Ecto neural progenitor cell (in vitro differentiated cells): Measurements from ENCODE around the gene ZFAND3.
"Not testable (repeated sequence)": the region's sequence is repeated elsewhere in the genome, so short reads cannot be mapped to it uniquely, and the experiment has no call there.

Experiments used
- DNase-seq: peaks from one replicate; pipeline ENCODE4 v3.0.0-alpha.2; 2018; ENCODE audit warnings: low spot score

The ZFAND3 gene

DNA sequence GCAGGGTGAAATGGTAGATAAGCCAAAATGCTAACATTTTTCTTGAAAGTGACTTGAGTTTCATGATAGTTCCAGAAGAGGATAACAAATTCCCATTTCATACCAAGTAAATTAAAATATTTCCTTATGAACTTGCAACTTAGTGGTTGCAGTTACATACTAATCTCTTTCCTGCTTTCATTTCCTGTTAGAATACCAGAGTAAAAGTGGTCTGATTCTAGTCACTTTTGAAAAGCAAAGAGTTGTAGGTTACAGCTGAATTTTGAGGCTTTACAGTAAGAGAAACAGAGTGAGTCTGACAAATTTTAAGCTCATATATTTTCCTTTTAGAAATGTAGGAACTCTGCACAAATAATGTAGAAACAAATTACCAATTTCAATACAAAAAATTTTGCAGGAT, 117.4 kb downstream of the ZFAND3 start:
- no peak for DNase-seq

DNA sequence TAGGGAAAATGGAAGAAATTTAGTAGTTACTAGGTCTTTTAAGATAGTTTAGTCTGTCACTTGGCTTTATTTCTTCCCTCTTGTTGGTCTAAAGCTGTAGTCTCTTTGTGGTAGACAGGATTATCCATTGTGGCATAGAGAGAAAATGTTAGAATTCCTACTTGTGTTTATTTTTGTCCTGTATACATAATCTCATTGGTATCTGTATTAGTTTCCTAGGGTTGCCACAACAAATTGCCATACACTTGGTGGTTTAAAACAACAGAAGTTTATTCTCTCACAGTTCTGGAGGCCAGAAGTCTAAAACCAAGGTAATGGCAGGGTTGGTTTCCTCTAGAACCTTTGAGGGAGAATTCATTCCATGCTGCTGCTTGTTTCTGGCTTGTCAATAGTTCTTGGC, 119.4 kb downstream of the ZFAND3 start:
- no peak for DNase-seq

DNA sequence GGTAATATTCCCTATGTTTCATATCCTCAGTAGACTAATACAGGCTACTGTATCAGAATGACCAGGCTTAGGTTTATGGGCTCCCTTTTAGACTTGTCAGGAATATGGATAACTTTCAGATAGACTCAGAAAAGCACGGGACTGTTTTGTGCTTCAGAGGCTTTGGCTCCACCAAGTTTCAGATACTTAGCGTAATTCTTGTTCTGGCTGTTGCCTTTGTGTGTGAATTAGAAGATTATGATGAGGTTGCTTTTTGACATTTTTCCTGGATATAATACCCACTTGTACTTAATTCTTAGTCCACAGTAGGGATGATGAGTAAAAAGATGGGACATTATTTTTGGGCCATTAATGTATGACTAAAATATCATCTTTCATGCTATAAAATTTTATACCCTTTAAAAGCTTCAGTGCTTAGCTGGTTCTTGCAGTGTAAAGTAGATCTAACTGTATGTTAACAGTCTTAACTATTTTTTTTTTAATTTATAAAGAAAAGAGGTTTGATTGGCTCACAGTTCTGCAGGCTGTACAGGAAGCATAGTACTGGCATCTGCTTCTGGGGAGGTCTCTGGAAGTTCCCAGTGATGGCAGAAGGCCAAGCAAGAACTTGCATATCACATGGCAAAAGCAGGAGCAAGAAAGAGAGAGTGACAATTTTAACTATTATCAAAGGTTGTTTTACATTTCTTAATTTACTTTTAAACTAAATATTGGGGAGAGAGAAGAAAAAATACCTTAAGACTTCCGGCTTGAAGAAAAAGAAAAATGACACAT, 120.7 kb downstream of the ZFAND3 start:
- DNase-seq: no peak

- no peak for DNase-seq
Measured at GRCh38 chr6:37941871-37942270, 122.3 kb downstream of the ZFAND3 start.

- DNase-seq: no peak
Measured at GRCh38 chr6:37942606-37943376, 123.3 kb downstream of the ZFAND3 start.

DNA sequence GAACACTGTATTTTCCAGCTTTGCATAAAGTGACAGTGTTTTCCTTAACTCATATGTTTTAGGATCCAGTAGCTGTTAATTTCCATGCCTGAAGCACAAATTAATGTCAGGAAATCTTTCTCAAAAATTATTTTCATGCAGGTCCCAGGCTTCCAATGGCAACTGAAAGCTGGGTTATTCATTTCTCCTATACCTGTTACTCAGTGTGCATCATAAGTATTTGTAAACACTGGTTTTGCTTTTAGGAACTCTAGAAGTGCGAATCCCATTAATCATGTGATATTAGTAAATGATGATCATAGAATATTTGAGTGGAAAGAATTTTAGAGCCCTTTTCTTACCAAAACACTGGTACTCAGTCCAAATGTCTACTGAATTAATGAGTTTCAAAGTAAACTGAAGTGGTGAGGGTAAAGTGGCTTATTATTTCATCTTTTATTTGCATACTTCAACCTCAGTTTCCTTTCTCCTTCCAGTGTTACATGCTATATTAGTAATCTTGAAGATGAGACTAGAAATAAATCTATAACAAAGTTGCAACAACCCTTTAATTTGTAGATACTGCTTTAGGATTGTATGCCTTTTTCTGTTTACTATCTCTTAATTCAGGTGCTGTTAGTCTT, 124.0 kb downstream of the ZFAND3 start:
- no peak for DNase-seq

DNA sequence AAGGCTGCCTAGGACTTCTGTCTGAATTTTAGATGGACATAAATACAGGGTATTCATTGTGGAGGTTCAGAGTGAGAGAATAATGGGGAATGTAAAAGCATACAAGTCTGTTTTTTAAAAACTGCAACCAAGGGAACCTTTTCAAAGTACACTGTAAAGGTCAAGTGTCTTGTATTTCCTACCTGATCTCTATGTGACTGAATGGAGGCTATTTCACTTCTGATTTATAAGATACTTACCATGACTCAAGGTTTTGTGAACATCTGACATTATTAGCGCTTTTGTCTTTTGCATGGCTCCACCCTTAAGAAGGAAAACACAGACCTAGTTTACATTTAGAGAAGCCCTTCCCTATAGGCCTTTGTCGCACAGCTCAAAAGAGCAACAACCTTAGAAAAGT, 126.5 kb downstream of the ZFAND3 start:
- no peak for DNase-seq

GRCh38 chr6:37947468-37947867, 127.9 kb downstream of the ZFAND3 start:
- no peak for DNase-seq

GRCh38 chr6:37948584-37948983, 129.1 kb downstream of the ZFAND3 start:
- not testable (repeated sequence) for DNase-seq

DNA sequence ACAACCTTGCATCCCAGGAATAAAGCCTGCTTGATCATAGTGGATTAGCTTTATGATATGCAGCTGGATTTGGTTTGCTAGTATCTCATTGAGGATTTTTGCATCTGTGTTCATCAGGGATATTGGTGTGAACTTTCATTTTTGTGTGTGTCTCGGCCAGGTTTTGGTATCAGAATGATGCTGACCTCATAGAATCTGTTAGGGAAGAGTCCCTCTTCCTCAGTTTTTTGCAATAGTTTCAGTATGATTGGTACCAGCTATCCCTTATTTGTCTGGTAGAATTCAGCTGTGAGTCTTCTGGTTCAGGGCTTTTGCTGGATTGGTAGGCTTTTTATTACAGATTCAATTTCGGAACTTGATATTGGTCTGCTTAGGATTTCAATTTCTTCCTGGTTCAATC, 132.5 kb downstream of the ZFAND3 start:
- DNase-seq: no peak

DNA sequence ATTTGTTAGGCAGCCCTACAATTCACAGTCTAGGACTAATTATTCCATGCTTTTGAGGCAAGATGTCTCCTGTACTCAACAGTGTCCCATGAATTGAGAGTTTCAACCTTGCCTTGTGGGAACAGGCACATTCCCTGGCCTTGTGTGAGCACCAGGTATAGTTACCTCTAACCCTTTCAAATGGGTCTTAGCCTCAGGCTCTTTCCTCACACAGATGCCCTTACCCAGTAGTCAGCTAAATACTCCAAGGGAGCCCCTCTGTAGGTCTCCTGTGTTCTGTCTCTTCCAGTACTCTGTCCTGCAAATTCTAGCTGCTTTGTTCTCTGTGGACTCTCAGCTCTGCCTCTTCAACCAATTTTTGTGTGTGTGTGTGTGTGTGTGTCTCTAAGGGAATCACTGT, 135.3 kb downstream of the ZFAND3 start:
- DNase-seq: no peak

- no peak for DNase-seq
Measured at GRCh38 chr6:37956711-37957275, 137.3 kb downstream of the ZFAND3 start.

DNA sequence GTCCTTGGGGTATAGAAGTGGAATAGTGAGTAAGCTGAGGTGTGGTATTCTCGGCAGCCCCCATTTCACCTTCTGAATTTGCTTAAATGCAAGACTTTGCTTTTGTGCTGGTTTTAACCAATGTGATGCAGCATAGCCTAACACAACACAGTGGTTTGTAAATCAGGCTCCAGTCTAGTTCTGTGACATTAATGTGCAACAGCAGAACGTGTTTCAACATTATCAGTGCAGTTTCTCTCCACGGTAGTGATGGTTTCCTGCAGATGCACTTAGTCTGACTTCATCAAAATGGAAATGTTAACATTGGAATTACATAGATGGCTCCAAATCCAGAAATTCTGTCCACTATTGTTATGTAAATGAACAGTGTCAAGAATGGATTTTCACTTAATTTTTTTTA, 139.5 kb downstream of the ZFAND3 start:
- DNase-seq: no peak

DNA sequence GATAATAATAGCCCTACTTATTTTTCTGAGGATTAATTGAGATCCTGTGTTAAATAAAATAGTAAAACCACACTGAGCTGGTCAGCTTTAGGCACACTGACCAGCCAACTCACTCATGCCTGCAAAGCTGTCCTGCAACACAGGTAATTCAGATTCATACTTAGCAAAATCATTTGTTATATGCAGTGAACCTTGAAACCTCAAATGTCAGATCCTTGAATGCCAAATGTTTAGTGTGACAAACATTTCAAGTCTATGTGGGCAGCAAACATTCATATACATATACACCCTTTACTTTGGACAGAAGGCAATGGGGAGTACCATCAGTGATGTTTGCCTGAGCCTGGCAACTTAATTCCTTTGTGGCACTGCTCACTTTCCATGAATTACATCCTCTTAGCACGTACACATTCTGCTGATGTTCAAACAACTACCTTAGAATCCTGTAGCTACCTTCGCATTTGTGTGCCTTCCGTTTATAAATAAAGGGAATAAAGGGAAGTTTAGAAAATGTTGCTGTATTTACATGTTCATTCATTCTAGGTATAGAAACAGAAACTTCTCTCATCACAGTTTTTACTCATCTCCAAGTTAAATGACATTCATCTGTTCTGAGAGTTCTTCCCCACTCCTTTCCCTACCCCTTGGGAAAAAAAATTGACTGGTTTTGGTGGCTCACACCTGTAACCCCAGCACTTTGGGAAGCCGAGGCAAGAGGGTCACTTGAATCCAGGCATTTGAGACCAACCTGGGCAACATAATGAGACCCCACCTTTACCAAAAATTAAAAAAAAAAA, 140.8 kb downstream of the ZFAND3 start:
- no peak for DNase-seq

GRCh38 chr6:37962481-37963080, 143.1 kb downstream of the ZFAND3 start:
- DNase-seq: not testable (repeated sequence)

DNA sequence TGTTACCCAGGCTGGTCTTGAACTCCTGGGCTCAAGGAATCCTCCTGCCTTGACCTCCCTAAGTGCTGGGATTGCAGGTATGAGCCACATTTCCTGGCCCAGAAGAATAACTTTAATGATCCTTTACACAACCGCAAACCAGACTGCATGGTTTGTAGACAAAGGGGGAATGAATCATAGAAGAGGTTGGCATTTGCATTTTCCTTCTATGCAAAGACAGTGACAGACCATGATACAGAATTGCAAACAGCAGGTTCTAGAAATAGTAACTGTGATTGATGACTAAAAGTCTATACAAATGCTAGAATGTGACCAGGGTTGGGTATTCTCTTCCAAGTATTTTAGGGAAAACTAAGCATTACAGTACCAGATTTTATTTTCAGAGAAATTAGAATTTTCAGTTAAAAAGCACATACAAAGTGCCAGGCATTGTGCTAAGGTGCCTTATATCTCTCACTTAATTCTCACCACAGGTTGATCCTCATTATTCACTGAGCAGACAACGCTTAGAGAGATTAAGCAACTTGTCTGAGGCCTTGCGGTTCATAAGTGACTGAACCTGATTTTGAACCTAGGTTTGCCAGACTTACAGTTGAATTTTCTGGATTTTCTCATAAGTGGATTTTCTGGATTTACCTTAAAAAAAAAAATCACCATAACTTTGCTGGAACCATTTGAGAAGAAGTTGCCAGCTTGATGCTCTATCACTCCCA, 146.6 kb downstream of the ZFAND3 start:
- no peak for DNase-seq

DNA sequence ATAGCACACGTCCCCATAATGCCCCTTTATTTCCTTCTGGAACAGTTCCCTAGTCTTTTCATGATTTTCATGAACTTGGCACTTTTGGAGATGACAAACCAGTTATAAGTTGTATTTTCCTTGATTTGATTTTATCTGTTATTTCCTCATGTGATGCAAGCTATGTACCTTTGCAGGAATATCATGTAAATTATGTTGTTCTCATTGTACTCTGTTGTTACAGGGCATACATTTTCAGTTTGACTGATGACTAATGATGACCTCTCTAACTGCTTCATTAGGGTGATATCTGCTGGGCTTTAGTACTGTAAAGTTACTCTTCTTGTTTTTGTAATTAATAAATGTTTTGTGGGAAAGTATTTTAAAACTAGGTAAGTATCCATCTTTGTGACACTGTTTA, 147.3 kb downstream of the ZFAND3 start:
- DNase-seq: no peak

- no peak for DNase-seq
Measured at GRCh38 chr6:37967651-37968050, 148.1 kb downstream of the ZFAND3 start.

- no peak for DNase-seq
Measured at GRCh38 chr6:37971266-37971665, 151.7 kb downstream of the ZFAND3 start.

DNA sequence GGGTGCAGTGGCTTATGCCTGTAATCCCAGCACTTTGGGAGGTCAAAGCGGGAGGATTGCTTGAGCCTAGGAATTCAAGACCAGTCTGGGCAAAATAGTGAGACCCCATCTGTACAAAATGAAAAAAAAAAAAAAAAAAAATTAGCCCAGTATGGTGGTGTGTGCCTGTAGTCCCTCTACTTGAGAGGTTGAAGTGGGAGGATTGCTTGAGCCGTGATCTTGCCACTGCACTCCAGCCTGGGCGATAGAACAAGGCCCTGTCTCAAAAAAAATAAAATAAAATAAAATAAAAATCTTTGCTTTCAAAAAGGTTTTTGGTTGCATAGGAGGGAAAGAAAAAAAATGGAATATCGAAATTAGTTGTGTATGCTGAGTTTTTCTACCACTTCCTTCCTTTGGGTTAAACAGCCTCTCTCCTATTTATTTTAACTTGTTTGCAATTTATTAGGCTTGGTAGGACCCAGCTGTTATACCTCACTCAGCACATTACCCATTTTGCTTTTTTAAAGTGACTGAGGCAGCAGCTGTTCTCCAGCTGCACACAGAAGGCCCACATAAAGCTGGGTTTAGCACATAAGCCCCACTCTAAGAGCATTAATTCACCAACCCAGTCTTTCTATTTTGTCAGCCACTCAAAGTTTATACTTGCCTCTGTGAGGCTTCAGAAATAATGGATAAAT, 152.3 kb downstream of the ZFAND3 start:
- DNase-seq: no peak
